DMS53 (cell line): Measurements from ENCODE around the gene GADL1.

Source experiments
- DNase-seq: peaks from one replicate; lab custom pipeline; 2025; lab: John Stamatoyannopoulos, UW

The GADL1 gene

DNA sequence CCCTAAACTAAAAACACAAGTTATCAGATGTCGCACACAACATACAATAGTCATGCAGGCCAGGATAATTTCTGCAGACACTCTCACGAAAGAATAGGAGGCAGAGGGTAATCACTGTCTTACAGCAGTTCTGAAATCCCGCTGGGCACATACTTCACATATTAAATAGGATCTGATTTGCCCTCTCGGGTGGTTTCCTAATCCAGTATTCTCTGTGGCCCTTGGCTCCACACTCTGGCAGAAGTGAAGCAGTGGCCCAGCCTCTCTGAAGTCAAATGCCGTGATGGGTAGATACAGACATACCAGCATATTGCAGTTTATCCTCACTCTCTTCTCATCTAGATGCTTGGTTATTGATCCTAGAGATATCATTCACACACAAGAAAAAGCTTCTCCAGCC, 19.0 kb downstream of the GADL1 start:
- DNase-seq, result no peak

DNA sequence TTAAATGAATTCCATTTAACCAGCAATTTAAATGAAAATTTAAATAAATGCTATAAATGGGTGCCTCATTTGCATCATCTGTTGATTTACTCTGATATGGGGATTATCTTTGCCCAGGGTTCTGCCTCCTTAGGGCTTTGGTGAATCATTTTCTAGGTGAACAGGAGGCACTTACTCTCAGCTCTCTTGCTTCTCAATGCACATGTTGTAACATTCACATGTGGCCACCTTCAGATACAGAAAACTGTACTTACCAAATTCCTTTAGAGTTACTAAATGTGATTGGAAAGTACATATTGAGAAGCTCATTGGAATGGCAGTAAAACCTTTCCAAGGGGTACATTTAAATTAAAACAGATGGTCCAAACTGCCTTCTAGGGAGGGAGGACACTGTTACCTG, 20.8 kb downstream of the GADL1 start:
- no peak for DNase-seq

DNA sequence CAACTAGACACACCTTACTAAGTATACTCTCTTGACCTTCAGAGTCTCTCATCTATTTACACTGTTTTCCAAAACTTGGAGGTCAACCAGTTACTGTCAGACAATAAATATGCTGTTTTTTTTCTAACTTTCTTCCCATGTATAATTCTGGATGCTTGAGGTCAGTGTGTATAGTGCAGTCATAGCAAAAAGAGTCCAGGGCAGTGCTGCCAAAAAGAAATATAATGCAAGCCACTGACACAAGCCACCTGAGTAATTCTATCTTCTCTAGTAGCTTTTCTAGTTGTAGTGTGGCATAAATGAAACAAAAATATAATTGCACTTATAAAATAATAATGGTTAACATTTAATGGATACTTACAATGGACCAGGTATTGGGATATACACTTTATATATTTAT, 21.6 kb downstream of the GADL1 start:
- DNase-seq, result no peak

DNA sequence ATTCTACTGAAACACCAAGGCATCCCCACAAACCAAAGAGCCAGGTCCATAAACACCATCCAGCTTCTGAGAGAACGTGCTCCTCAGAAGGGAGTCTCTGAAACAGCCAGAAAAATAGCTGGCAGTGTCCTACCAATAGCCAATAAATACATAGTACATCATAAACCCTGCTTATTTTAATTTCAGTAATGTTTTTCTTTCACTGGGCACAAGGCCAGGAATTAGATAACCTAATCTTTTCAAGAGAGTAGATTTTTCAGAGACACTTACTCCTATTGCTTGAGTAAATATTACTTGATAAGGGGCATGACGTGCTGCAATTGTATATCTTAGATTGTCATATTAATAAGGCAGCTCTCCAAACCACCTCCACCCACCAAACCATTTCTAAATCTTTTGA, 22.7 kb downstream of the GADL1 start:
- DNase-seq, result no peak

DNA sequence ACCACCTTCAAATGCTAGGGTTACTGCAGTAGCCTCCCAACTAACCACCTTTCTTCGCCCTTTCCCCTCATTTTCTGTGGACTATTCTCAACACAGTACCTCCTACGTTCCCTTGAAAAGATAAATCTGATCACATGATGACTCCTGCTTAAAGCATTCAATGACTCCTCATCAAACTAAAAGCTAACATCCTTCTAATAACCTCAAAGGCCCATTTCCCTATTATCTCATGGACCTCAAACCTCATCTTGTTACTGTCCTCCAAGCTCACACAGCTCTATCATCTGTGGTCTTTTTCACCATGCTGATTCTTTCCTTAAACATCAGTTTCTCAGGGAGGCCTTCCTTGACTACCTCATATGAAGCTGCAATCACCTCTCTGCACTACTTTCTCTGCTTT, 29.6 kb downstream of the GADL1 start:
- no peak for DNase-seq

DNA sequence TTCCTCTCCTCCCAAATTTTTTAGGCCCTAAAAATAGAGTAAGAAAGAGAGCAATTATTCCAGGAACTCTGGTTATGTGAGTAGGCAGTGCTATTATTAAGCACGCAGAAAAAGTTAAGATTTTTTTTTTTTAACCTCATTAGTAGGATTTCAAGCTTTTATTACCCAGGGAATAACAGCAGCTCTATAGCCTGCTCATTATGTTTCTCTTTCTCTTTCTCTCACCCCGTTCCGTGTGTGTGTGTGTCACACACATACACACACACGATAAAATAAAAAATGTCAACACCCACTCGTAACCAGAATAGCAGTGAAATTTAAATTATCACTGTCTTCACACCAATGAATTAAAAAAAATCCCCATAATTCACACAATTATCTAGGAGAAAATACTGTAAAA, 30.3 kb downstream of the GADL1 start:
- no peak for DNase-seq

DNA sequence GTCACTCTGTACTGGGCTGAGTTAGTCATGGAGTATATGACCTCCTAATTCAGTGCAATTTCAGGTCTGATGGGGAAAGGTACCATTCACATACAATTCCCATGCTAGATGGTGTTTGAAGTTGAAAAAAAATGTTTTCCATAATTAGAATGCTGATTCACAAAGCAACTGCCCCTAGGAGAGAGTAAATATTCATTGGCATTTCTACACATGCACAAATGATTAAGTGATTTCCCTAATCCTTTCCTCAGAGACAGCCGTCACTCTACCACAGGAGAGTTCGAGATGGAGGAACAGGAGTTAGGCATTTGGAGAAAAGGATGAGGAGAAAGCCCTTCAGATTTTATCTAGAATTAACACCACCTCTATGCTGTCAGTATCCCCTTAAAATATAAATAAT, 32.5 kb downstream of the GADL1 start:
- DNase-seq, result no peak

DNA sequence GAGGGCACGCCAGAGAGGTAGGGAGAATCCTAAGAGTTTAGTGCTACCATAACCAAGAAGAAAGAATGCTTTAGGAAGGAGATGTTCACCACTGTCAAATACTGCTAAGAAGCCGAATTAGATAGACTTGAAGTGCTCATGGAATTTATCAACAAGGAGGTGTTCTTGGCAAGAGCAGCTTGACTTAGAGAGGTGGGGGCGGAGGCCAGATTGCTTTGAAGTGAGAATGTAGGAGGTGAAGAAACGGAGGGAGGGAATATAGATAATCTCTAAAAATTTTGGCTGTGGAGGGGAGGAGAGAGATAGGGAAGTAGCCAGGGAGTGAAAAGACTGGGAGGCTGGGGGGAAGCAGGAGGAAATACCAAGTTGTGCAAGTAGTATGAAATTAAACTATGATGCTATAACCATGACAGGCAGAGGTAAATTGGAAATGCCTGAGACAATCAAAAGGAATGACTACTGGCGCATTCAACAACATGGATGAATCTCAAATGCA, 35.5 kb downstream of the GADL1 start:
- no peak for DNase-seq

DNA sequence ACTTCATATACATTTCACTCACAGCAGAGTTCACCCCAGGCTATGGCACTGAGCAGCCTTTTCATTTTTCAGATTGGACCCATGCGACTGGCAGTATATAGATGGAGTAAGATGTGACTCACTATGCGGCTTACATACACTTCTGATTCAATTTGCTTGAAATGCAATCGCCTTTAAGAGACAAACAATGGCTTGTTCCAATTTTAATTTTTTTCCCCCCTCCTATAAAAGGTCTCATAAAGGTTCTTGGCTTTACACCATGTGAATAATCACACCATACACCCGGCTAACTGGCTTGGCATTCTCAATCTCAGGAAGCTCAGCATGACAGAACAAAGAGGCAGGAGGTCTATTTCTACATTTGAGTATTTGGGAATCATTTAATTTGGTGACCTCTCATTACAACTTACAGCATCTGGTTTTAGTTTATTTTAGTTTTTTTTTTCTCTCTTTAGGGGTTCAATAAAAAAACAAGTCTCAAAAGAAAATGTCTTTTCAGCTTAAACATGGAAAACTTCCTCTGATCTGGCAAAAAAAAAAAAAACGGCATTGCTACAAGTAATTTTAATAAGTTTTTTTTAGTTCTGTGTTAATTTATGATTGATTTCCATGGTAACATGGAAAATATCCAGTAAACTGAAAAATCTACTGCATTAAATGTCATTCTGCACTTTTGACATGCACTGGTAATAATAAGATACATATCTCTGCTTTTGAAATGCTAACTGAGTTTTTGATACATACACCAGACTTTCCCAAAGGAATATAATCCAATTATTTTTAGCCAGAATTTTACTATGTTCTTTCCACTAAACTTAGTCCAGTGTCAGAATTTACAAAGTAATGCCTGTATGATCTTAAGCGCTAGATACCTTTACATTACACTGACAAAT, 38.8 kb downstream of the GADL1 start:
- DNase-seq, result no peak

DNA sequence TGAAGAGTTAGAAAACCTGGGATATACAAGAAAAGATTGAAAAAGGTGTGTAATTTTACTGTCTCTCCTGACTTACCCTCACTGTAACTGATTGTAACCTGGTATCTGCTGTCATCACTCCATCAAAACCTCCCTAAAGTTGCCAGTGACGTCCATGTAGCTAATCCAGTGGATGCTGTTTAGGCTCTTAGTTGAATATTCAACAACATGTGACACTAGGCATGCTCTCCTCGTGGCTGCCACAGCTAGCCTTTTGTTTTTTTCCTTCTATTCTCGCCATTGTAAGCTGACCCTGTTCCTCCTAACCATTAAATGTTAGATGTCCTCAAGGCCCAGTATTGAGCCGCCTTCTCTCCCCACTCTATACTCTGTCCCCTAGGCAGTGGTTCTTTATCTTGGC, 41.6 kb downstream of the GADL1 start:
- no peak for DNase-seq

DNA sequence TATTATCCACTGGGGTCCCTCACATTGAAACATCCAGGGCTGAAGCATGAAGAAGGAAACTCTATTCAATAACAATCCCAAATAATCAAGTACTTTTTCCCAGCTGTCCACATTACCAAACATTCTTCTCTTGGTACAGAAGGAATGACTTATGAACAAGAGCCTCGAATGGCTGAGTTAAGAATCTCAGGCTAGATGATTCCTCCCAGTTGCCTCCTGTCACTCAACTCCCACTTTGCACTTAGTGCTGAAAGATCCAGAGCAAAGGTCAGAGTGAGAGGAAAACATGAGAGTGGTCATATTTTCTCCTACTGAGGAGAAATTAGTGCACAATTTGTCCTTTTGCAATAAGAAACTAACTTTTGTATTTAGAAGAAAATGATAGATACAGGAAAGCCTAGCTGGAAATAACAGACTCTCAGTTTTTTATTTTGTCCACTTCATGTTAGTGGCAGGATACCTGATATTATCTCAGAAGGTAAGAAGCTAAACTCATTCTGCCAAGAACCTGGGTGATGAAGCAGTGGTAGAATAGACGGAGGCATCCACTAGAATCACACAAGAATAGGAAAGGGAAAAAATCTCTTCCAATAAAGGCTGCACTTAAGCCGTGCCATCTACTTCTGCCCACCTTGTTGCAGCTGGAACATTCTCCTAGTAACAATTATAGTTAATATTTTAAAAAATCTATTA, 46.2 kb downstream of the GADL1 start:
- no peak for DNase-seq

DNA sequence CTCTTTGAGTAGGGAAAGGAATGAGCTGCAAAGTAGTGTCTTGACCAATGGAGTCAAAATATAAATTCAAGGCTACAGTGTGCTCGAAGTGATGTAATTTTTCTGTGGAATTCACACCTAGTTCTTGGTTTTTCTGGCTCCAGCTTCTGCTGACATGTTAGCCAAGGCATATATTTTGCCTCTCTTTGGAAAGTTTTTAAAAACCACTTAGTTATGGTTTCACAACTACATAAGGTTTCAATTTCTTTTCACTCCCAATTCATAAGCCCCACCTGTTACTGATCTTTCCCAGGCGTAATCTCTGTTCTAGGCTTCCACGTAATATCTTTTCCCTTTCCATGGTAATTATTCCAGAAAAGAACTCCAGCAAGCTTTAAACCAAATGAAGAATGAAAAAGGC, 46.9 kb downstream of the GADL1 start:
- no peak for DNase-seq

DNA sequence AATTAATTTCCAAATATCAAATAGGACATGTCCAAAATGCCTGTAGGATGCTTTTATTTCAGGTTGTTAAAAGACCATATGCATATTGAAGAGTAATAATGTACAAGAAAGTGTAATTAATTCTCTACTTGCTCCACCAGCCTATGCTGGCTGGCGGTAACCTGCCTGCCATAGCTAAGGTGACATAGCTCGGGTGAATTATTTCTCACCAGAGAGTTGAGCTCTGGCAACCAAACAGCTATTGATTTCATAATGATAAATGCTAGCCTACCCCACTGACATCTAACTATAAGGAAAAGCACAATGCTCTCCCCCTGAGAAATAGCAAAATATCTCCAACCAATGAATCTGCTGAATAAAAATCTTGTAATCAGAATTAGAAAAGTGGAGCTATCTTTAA, 48.9 kb downstream of the GADL1 start:
- DNase-seq, result no peak

DNA sequence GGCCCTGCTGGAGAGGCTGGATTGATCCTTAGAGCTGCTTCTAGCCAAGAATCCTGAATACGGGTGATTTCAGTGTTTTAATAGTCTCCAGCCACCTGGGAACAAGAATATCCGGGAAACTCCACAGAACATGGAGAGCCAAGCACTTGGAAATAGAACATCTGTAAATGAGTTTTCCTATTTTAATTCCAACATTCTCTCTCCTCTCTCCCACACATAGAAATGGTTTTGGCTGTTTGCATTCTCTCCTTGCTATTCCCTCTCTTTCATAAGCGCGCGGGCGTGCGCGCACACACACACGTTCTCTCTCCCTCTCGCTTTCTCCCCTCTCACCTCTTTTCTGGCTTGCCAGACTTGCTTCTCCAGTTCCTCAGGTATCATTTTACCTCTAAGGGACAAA, 50.6 kb downstream of the GADL1 start:
- no peak for DNase-seq

DNA sequence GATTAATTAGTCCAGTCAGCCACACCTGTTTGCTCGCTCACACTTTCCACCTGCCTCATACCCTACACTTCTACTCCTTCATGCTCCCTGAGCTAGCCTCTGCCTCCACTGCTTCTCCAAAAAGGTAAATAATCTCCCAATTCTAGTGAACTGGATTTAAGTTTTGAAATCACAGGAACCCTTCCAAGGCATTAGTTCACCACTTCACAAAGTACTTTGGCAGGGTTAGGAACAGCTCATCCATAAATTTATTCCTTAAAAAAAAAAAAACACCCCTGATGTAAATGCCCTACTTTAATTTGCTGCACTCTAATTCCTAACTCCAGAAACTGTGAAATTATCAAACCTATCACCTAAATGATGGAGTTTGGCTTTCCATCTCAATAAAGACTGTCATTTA, 58.3 kb downstream of the GADL1 start:
- DNase-seq, result no peak

DNA sequence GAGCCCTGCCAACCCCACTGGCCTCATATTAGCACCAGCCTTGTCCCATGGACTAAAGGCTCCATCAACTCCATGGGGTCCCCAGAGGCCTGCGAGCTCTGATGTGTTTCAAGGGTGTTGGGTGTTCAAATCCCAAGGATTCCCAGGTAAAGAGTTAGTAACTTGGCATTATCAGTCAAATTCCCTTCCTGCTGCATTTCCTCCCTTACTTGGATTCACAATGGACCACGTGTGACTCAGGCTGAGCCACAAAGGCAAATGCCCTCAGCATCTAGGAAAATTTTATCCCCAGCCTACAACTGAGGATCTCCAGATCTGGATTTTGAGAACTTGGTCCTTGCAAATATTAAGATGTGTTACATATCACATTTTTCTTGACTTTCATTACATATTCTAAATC, 58.8 kb downstream of the GADL1 start:
- DNase-seq, result no peak

DNA sequence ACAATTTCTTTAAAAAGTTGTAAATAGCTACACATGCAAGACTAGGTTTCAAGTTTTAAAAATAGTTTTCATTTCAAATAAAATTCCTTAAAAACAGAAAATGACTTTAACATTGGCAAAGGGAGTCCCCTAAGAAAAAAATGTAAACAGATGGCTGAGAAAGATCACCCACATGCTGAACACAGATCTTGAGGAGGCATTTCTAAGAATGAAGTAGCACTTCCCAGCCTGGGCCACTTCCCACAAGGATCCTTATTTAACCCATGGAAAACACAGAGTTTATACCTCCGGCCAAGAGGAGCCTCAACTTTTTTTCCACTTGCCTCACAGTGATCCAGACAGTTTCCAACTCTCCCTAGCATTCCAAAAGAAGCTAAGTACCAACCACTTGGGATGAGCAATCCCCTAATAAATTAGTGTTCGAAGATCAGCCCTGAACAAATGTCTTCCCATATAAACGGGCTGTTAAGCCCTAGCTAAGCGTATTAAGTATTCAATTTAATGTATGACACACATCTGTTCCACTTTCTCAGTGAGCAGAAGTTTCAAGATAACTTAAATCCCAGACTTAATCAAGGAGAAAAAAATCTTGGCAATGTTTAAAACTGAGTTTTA, 61.4 kb downstream of the GADL1 start:
- DNase-seq, result no peak

DNA sequence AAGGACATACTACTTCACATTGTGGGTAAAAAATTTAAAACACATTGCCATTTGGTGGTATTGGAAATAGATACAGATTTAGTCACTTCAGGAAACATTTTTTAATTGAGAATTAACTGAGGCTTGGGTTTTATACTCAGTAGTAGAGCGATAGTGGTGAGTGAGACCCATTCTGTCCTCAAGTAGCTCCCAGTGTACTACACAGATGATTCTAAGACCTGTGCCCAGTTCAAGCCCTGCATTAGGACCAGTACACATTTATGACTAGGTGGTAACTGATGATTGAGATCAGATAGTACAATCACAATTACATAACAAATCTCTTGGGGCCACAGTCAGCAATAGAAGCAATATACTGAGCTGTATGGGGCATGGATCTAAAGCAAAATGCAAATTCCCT, 67.4 kb downstream of the GADL1 start:
- no peak for DNase-seq

DNA sequence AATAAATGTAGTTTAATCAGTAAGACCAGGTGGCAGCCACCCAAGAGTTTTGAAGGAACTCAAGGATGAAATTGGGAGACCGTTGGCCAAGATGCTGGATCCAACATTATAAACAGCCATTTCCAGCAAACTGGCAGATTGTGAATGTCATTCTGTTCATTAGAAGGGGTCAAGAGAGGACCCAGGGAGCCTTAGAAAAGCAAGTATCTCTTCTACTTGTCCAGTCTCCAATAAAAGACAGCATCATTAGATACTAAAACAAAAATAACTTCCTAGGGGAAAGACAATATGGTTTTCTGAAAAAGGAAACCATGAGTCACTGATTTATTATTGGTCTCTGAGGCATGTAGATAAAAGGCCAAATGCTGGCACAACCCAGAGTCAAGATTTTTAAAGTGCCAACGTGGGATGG, 67.9 kb downstream of the GADL1 start:
- DNase-seq, result no peak

DNA sequence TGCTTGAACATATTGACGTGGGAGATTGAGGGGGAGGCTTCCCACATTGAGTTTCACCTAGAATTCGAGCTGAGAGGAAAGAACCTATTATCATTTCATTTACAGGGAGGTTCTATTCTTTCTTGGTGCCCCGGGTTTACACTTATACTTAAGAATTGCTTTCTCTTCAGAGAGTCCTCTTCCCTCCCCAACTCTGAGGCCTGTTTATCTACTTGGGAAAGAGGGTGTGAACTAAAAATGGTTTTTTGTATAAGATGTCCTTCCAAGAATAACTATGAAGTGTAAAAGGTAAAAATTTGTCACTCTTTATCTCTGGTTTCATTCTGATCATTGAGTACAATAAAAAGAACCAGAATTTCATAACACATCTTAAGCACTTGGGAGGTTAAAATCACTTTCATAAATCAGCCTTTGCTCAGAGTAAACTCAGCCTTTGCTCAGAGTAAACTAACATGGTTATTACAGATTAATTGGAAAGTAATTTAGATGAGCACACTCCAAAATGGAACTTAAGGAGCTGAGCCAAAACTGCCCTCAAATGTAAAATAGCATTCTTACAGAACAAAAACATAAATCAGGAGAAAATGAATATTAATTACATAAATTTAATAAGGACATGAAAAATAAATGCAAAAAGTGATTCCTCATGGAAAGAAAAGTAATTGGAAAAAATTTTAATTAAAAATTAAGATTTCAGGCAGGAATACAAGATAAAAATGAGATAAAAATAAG, 75.2 kb downstream of the GADL1 start:
- no peak for DNase-seq

DNA sequence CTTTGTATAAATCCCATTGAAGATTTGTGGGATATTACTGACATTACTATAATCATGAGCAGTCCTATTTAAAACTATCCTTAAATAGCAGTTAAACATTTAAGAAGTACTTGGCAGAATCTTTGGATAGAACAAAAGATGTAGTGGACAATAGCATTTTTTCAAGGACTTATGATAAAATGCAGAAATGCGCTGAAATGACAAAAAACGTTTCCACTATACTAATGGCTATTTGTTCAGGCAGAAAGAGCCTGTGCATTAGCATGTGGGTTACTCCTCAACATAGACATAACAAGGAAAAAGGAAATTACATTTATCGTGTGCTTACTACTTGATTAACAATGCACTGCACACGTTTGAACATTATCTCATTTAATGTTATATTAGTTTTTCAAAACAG, 80.7 kb downstream of the GADL1 start:
- DNase-seq, result no peak

DNA sequence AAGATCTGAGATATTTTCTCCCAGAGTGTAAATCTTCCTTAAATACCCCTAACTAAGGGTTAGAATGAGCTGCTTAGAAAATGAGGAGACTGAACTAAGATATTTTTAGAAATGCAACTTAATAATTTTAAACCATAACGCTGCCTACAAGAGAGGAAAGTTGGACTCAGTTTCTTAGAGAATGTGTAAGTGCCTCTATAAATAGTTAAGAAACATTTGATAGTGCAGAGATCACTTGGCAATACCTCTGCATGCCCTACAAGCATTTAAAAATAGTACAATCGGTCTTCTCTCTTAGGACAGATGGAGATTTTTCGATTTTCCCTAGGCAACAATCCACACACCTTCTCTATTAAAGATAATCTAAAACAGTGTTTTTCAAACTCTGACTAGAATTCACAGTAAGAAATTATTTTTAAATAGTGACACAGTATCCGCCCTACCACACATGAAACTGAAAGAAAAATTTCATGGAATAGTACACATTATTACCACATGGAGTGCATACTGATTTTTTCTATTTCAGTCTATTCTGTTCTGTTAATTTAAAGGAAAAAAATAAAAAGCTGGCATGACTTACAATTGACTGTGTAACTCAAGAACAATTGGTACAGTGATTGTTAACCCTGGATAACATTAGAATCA, 83.2 kb downstream of the GADL1 start:
- no peak for DNase-seq
